Natural killer cell (primary cell): ENCODE data around the gene KIF3C. TPM values are rescaled to one million over a fixed set of nuclear protein-coding genes. Genes with fewer than 3 reads are reported as not detected.

Source experiments
- ATAC-seq, 3 donors: fragments of 150-1000 bp in 2 of 3; fragments of 200-7000 bp in 1 of 3; cut with Tn5 transposase; 1 replicate in 1 of 3; 2 replicates in 2 of 3; pipeline ENCODE4 v1.10.0; 2021; ENCODE audit warnings: mild to moderate bottlenecking in 2 of 3, moderate library complexity in 2 of 3
- DNase-seq, 2 donors: peaks; one replicate each; pipeline versions ENCODE4 v3.0.0 to v3.0.0-alpha.2; 2013 to 2021; ENCODE audit warnings: mixed read lengths in 1 of 2
- H3K27ac ChIP-seq: one replicate; pipeline ENCODE4 v1.5.1; 2013; ENCODE audit warnings: mild to moderate bottlenecking, low read length
- H3K27me3 ChIP-seq: one replicate; pipeline ENCODE4 v1.6.1; 2013; ENCODE audit warnings: low read length; ENCODE audit not compliant: control insufficient read depth, insufficient read depth
- H3K36me3 ChIP-seq: one replicate; pipeline ENCODE4 v1.6.1; 2013; ENCODE audit warnings: low read length; ENCODE audit not compliant: control insufficient read depth, insufficient read depth
- H3K4me1 ChIP-seq: one replicate; pipeline ENCODE4 v1.6.1; 2013; ENCODE audit warnings: low read length; ENCODE audit not compliant: control insufficient read depth, insufficient read depth
- H3K4me3 ChIP-seq: one replicate; pipeline ENCODE4 v1.5.1; 2013; ENCODE audit warnings: low read length
- H3K9me3 ChIP-seq: one replicate; pipeline ENCODE4 v1.6.1; 2013; ENCODE audit warnings: low read length; ENCODE audit not compliant: control insufficient read depth, insufficient read depth
- H3K27ac Mint-ChIP-seq, 2 donors: one replicate each; pipeline ENCODE4 v1.8.0; 2022; ENCODE audit warnings: mild to moderate bottlenecking in 2 of 2, mixed read lengths in 2 of 2, moderate library complexity in 1 of 2
- H3K27me3 Mint-ChIP-seq, 2 donors: one replicate each; pipeline ENCODE4 v1.8.0; 2022; ENCODE audit warnings: low read depth in 2 of 2, mixed read lengths in 2 of 2
- H3K36me3 Mint-ChIP-seq: one replicate; pipeline ENCODE4 v1.8.0; 2022; ENCODE audit warnings: mixed read lengths
- H3K4me1 Mint-ChIP-seq, 2 donors: one replicate each; pipeline ENCODE4 v1.8.0; 2022; ENCODE audit warnings: mixed read lengths in 2 of 2
- H3K4me3 Mint-ChIP-seq: one replicate; pipeline ENCODE4 v1.8.0; 2022; ENCODE audit warnings: mild to moderate bottlenecking, moderate library complexity, mixed read lengths
- H3K9me3 Mint-ChIP-seq, 2 donors: one replicate each; pipeline ENCODE4 v1.8.0; 2022; ENCODE audit warnings: mixed read lengths in 2 of 2
- CTCF ChIP-seq: fragments of 200-600 bp; IDR thresholded peaks from one replicate; pipeline ENCODE4 v1.8.0; 2022; ENCODE audit warnings: antibody characterized with exemption
- WGBS: methylation state at CpG from one replicate; pipeline ENCODE4 v1.1.7; 2013; ENCODE audit warnings: missing lambda C conversion rate; ENCODE audit not compliant: insufficient coverage; 5-methylcytosine and 5-hydroxymethylcytosine counted together
- intact Hi-C: fragments of 100-400 bp; cut with micrococcal nuclease; formaldehyde crosslinking; loops from one replicate; pipeline ENCODE4 v1.14.2; 2022
- total RNA-seq, 4 donors: library from RNA; stranded (reverse); fragments of 120-200 nt in 1 of 4; gene quantifications; one replicate each; pipeline versions ENCODE4 v1.2.3 to v1.2.4, GENCODE V29; 2013 to 2022

KIF3C gene
- total RNA-seq, 3 donors from 2014 or later (not counting 1 experiment from before 2014, with no cell fraction given) = 4.4 to 6.8 (median 5.1) TPM

GRCh38 chr2:25980076-25980887 lies 2.0 kb downstream of the KIF3C start:
- Mint-ChIP-seq H3K4me1 (peaks cover 11 to 32% of the 10 kb centered on the region in 2 donors), H3K36me3 (no peaks in the 10 kb centered on the region), H3K27ac (no peak overlapping the region), H3K27me3 (no peaks in the 10 kb centered on the region), H3K9me3 (no peaks in the 10 kb centered on the region), H3K4me3 (no peak overlapping the region)
- Histone ChIP-seq H3K9me3 (no peaks in the 10 kb centered on the region), H3K27ac (no peak overlapping the region), H3K27me3 (no peaks in the 10 kb centered on the region), H3K36me3 (no peaks in the 10 kb centered on the region), H3K4me3 (no peak overlapping the region), H3K4me1 (peaks cover 14% of the 10 kb centered on the region)
- intact Hi-C loops = no loop called here
- WGBS = 97% methylated on average over 29 of the region's 29 CpGs
- DNase-seq (no peak), ATAC-seq (no peak)
- TF ChIP-seq CTCF = no peak

DNA sequence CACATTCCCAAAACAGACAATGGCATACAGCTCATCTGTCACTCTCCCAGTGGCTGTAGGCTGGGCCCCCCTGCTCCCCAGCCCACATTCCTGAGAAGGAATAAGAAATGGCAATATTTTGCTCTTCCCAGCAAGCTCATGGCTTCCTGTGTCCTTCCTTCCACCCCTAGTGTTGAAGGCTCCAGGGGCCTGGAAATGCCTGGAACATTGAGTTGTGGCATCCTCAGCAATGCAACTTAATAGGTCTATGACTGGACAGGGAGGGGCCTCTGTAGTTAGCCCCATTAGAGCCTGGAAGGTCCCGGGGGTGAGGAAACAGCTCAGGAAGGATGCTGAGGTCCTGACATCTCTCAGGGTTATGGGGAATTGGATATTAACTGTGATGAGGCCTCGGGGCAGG lies 3.3 kb downstream of the KIF3C start:
- peaks cover 14% of the 10 kb centered on the region for H3K4me1 ChIP-seq
- Mint-ChIP-seq H3K27me3 (no peaks in the 10 kb centered on the region), H3K4me1 (peaks cover 11 to 32% of the 10 kb centered on the region in 2 donors), H3K36me3 (no peaks in the 10 kb centered on the region), H3K9me3 (no peaks in the 10 kb centered on the region), H3K27ac (no peak overlapping the region), H3K4me3 (no peak overlapping the region)
- H3K27me3 ChIP-seq = no peaks in the 10 kb centered on the region
- no peak overlapping the region for H3K4me3 ChIP-seq
- intact Hi-C loops = no loop called here
- no peaks in the 10 kb centered on the region for H3K36me3 ChIP-seq
- DNase-seq (no peak), ATAC-seq (no peak)
- no peaks in the 10 kb centered on the region for H3K9me3 ChIP-seq
- H3K27ac ChIP-seq = no peak overlapping the region
- no peak for TF ChIP-seq CTCF
- 84% methylated on average over 2 of the region's 2 CpGs for WGBS

DNA sequence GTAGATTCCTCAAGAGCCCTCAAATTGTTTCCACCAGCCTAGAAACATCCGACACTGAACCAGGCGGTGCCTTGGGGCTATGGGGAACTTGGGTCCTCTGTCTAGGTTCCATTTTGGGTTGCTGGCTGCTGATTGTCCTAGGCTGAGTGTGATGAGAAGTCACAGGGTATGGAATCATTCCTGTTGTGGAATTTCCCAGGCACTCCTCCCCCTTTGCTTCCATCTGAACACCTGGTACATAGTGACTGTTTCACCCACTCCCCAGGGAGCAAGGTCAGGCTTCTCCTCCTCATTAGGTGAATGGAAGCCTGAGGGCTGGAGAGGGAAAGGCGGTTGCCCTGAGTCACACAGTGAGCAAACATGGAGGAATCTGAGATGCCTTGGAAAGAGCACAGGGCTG lies 4.5 kb downstream of the KIF3C start:
- no peak overlapping the region for H3K4me3 Mint-ChIP-seq

More for the DNA sequence above, 4.5 kb downstream of the KIF3C start:
- no peak for ATAC-seq
- Histone ChIP-seq H3K4me1 (peaks cover 12% of the 10 kb centered on the region), H3K4me3 (no peak overlapping the region), H3K27ac (no peak overlapping the region), H3K27me3 (no peaks in the 10 kb centered on the region), H3K36me3 (no peaks in the 10 kb centered on the region), H3K9me3 (no peaks in the 10 kb centered on the region)
- whole genome bisulfite sequencing = 94% methylated on average over 3 of the region's 3 CpGs
- no peaks in the 10 kb centered on the region for H3K36me3 Mint-ChIP-seq
- no peaks in the 10 kb centered on the region for H3K9me3 Mint-ChIP-seq
- DNase-seq = no peak
- TF ChIP-seq CTCF = no peak
- no peaks in the 10 kb centered on the region for H3K27me3 Mint-ChIP-seq
- intact Hi-C loops = no loop called here
- no peak overlapping the region for H3K27ac Mint-ChIP-seq
- H3K4me1 Mint-ChIP-seq = peaks cover 11 to 26% of the 10 kb centered on the region in 2 donors
